ENCODE measurements around the gene GPR87. TPM values are rescaled to one million over a fixed set of nuclear protein-coding genes. Genes with fewer than 3 reads are reported as not detected.

GPR87 gene
- polyA plus RNA-seq, 3 donors = 0.04 TPM; not detected in 2

GRCh38 chr3:151264605-151265004 lies 52.0 kb downstream of the GPR87 start:
- WGBS, 3 donors = 89 to 94% (median 89%) methylated on average over 1 of the region's 1 CpG
- no peak overlapping the region for H3K27ac ChIP-seq (ENCODE audit: low read depth, low read length)

GRCh38 chr3:151262871-151263525 lies 53.6 kb downstream of the GPR87 start:
- H3K27ac ChIP-seq (ENCODE audit: low read depth, low read length) = no peak overlapping the region
- 77 to 87% (median 81%) methylated on average over 8 of the region's 8 CpGs for WGBS, 3 donors

- WGBS, 3 donors = 66 to 82% (median 78%) methylated on average over 3 of the region's 3 CpGs
- no peak overlapping the region for H3K27ac ChIP-seq (ENCODE audit: low read depth, low read length)
Observed at GRCh38 chr3:151259664-151260063, 57.0 kb downstream of the GPR87 start.

GRCh38 chr3:151256749-151257148 lies 59.9 kb downstream of the GPR87 start:
- WGBS, 3 donors = 24 to 81% (median 74%) methylated on average over 1 of the region's 1 CpG
- H3K27ac ChIP-seq (ENCODE audit: low read depth, low read length) = no peak overlapping the region

DNA sequence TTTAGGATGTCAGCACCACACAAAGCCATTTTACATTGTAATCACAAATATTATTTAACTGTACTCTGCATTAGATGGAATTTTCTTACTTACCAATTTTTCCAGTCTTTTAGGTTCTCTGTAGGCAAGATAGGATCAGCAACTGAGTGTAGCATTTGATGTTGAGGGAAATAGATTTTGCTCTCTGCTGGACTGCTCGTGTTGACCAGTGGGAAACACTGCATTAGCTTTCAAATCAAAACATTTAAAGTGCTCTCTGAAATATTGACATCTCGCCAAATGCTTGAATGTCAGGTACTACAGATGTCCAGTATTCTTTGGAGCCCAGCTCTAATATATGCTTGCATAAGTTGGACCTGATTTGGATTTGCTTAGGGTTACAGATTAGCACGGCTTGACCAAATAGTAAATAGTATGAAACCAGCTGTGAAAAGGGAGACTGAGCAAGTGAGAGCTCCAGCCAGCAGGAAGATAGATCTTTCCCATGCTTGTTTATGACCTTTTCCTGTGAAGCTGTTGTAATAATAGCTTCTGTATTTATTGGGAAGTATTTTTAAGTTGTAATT lies 67.8 kb downstream of the GPR87 start:
- no peak overlapping the region for H3K27ac ChIP-seq (ENCODE audit: low read depth, low read length)
- 20 to 61% (median 49%) methylated on average over 3 of the region's 3 CpGs for WGBS, 3 donors

Other genes starting within 250 kb of the GPR87 start
- under 1 TPM in 2 of 3 donors, not detected in 1; 0.03 to 0.09 TPM for gene MED12L, start 231.2 kb downstream of the GPR87 start, polyA plus RNA-seq
- 1 to 10 TPM in 2 of 3 donors, under 1 TPM in 1; 0.59 to 1.0 (median 1.0) TPM for gene GPR171, start 113.6 kb downstream of the GPR87 start, polyA plus RNA-seq
- 1 to 10 TPM in 1 of 3 donors, under 1 TPM in 2; 0.14 to 2.9 (median 0.86) TPM for gene P2RY14, start 38.3 kb downstream of the GPR87 start, polyA plus RNA-seq
- 1 to 10 TPM in 2 of 3 donors, under 1 TPM in 1; 0.22 to 3.1 (median 2.4) TPM for gene P2RY13, start 12.7 kb upstream of the GPR87 start, polyA plus RNA-seq
- 1 to 10 TPM in 1 of 3 donors, under 1 TPM in 2; 0.10 to 2.7 (median 0.94) TPM for gene P2RY12, start 67.9 kb upstream of the GPR87 start, polyA plus RNA-seq
- under 1 TPM; 0.56 to 0.90 (median 0.74) TPM for gene IGSF10, start 144.2 kb upstream of the GPR87 start, polyA plus RNA-seq

All from adipose tissue (tissue), 3 donors.